Liver (tissue), 9 donors: ENCODE results near the gene TNS3. TPM values are rescaled to one million over a fixed set of nuclear protein-coding genes. Genes with fewer than 3 reads are reported as not detected.

ENCODE experiments used
- DNase-seq: peaks from one replicate; pipeline ENCODE4 v3.0.0-alpha.2; 2017; ENCODE audit warnings: low spot score
- H3K27ac ChIP-seq, 2 donors: one replicate each; pipeline ENCODE4 v1.7.0; 2013; ENCODE audit warnings: inconsistent platforms in 2 of 2, low read length in 2 of 2, control low read depth in 1 of 2, low read depth in 1 of 2, mild to moderate bottlenecking in 1 of 2
- H3K27me3 ChIP-seq, 4 donors: one replicate each; pipeline versions ENCODE4 v1.6.1 to v1.7.0; 2013; ENCODE audit warnings: low read length in 3 of 4, inconsistent platforms in 1 of 4, mild to moderate bottlenecking in 1 of 4, moderate library complexity in 1 of 4; ENCODE audit not compliant: control insufficient read depth in 4 of 4, insufficient read depth in 4 of 4
- H3K36me3 ChIP-seq, 4 donors: one replicate each; pipeline versions ENCODE4 v1.6.1 to v1.7.0; 2013; ENCODE audit warnings: low read length in 3 of 4, mild to moderate bottlenecking in 3 of 4, low read depth in 1 of 4, moderate library complexity in 1 of 4; ENCODE audit not compliant: control insufficient read depth in 4 of 4, insufficient read depth in 3 of 4
- H3K4me1 ChIP-seq, 4 donors: one replicate each; pipeline versions ENCODE4 v1.6.1 to v1.7.0; 2013; ENCODE audit warnings: low read length in 3 of 4, mild to moderate bottlenecking in 3 of 4, moderate library complexity in 1 of 4; ENCODE audit not compliant: control insufficient read depth in 4 of 4, insufficient read depth in 4 of 4
- H3K4me3 ChIP-seq, 3 donors: one replicate each; pipeline versions ENCODE4 v1.6.1 to v1.7.0; 2013; ENCODE audit warnings: low read length in 3 of 3, control low read depth in 1 of 3, low read depth in 1 of 3, mild to moderate bottlenecking in 1 of 3
- H3K9ac ChIP-seq, 2 donors: one replicate each; pipeline ENCODE4 v1.7.0; 2013; ENCODE audit warnings: low read length in 2 of 2, mild to moderate bottlenecking in 2 of 2, moderate library complexity in 2 of 2, control low read depth in 1 of 2, low read depth in 1 of 2
- H3K9me3 ChIP-seq, 4 donors: one replicate each; pipeline versions ENCODE4 v1.6.1 to v1.7.0; 2013; ENCODE audit warnings: low read length in 3 of 4; ENCODE audit not compliant: control insufficient read depth in 4 of 4
- ATF3 ChIP-seq: IDR thresholded peaks from 2 replicates; pipeline ENCODE4 v1.6.1; 2016; ENCODE audit warnings: antibody characterized with exemption
- EGR1 ChIP-seq, 2 donors: IDR thresholded peaks; 2 replicates each; pipeline ENCODE4 v1.6.1; 2016 to 2018; ENCODE audit warnings: antibody characterized with exemption in 2 of 2, low read depth in 2 of 2
- FOXA1 ChIP-seq: IDR thresholded peaks from 2 replicates; pipeline ENCODE4 v1.6.1; 2016; ENCODE audit warnings: antibody characterized with exemption
- FOXA2 ChIP-seq: IDR thresholded peaks from 2 replicates; pipeline ENCODE4 v1.6.1; 2016; ENCODE audit warnings: antibody characterized with exemption
- GABPA ChIP-seq, 2 donors: IDR thresholded peaks in 1 of 2; conservative IDR thresholded peaks in 1 of 2; 2 replicates each; pipeline ENCODE4 v1.6.1; 2016; ENCODE audit warnings: antibody characterized with exemption in 2 of 2, mild to moderate bottlenecking in 1 of 2, moderate library complexity in 1 of 2
- HNF4A ChIP-seq, 2 donors: conservative IDR thresholded peaks; 2 replicates each; pipeline ENCODE4 v1.6.1; 2016; ENCODE audit warnings: antibody characterized with exemption in 2 of 2, mild to moderate bottlenecking in 2 of 2
- HNF4G ChIP-seq: IDR thresholded peaks from 2 replicates; pipeline ENCODE4 v1.6.1; 2016; ENCODE audit warnings: antibody characterized with exemption
- JUND ChIP-seq, 2 donors: IDR thresholded peaks; 2 replicates each; pipeline ENCODE4 v1.6.1; 2016; ENCODE audit warnings: antibody characterized with exemption in 2 of 2
- MAX ChIP-seq: IDR thresholded peaks from 2 replicates; pipeline ENCODE4 v1.6.1; 2016; ENCODE audit warnings: antibody characterized with exemption
- NR2F2 ChIP-seq: IDR thresholded peaks from 2 replicates; pipeline ENCODE4 v1.6.1; 2016; ENCODE audit warnings: antibody characterized with exemption
- RAD21 ChIP-seq, 2 donors: IDR thresholded peaks; 2 replicates each; pipeline ENCODE4 v1.6.1; 2016; ENCODE audit warnings: antibody characterized with exemption in 2 of 2, mild to moderate bottlenecking in 2 of 2
- RXRA ChIP-seq, 2 donors: IDR thresholded peaks; 2 replicates each; pipeline ENCODE4 v1.6.1; 2017 to 2018; ENCODE audit warnings: antibody characterized with exemption in 2 of 2, mild to moderate bottlenecking in 1 of 2
- SP1 ChIP-seq: IDR thresholded peaks from 2 replicates; pipeline ENCODE4 v1.6.1; 2018; ENCODE audit warnings: antibody characterized with exemption, mild to moderate bottlenecking
- TAF1 ChIP-seq: conservative IDR thresholded peaks from 2 replicates; pipeline ENCODE4 v1.6.1; 2016; ENCODE audit warnings: antibody characterized with exemption, mild to moderate bottlenecking
- YY1 ChIP-seq: IDR thresholded peaks from 2 replicates; pipeline ENCODE4 v1.6.1; 2016; ENCODE audit warnings: antibody characterized with exemption, mild to moderate bottlenecking
- WGBS: extraction: QIAGEN DNeasy Blood & Tissue Kit; methylation state at CpG from one replicate; pipeline ENCODE4 v1.1.7; 2013; 5-methylcytosine and 5-hydroxymethylcytosine counted together
- polyA plus RNA-seq, 2 donors: library from polyadenylated mRNA; stranded (reverse) in 1 of 2; unstranded in 1 of 2; fragments of 200-250 nt in 1 of 2; fragments of >200 nt in 1 of 2; fragmentation: Nextera tagmentation in 1 of 2; extraction: Ambion mirVana in 1 of 2; gene quantifications; one replicate each; pipeline versions ENCODE4 v1.2.1 to v1.2.3, GENCODE V29; 2013 to 2015
- total RNA-seq, 2 donors: library from RNA; depleted of rRNA; stranded (reverse); fragments of >200 nt; gene quantifications; one replicate each; pipeline ENCODE4 v1.2.3, GENCODE V29; 2014
- TF ChIP-seq, protein P1 (sequence below): IDR thresholded peaks from 2 replicates; pipeline ENCODE4 v1.6.1; 2016; ENCODE audit warnings: antibody characterized with exemption, mild to moderate bottlenecking
- TF ChIP-seq, protein P2 (sequence below): IDR thresholded peaks from 2 replicates; pipeline ENCODE4 v1.6.1; 2016; ENCODE audit warnings: antibody characterized with exemption
- TF ChIP-seq, protein P3 (sequence below): fragments of 150-350 bp; IDR thresholded peaks from 2 replicates; pipeline ENCODE4 v1.5.1; 2017; ENCODE audit warnings: improper control_type of control experiment, low read depth, low read length; ENCODE audit not compliant: missing input control
- donor health status: healthy.
- donor health status: healthy.
- donor health status: healthy.
- donor health status: healthy.
- donor health status: healthy.

Gene TNS3
- total and polyA plus RNA-seq, 4 donors = 16.8 to 100 (median 29.5) TPM

DNA sequence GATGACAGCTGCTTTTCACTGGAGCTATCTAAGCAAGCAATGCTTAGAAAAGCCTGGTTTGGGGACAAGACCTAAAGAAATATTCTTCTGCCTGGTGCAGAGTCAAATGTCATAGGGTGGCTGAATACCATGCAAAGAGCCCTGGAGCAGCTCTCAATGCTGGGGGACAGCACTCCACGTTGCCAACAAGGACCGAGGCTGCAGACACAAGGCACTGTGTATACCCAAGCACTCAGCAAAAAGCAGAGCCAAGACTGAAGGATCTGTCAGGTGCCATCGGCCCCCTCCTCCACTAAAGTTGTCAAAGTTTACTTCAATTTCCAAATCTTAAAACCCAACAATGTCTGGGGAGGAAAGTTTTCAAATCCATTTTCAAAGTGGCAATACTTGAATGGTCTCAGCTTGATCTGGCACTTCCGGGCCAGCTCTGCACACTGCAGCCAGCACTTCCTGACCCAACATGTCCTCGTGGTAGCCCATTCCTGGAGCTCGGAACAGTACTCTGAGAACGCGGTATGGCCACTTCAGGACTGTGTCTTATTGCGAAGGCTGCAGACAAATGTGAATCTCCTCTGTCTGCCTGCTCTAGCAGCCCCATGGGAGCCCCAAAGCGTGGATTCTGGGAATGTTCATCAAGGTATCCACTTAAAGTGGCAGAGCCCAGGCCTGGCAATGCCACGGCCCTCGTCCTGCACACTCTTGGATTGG lies 191.8 kb downstream of the TNS3 start:
- H3K27me3 ChIP-seq = no peaks in the 10 kb centered on the region
- TF ChIP-seq, protein P1, sequence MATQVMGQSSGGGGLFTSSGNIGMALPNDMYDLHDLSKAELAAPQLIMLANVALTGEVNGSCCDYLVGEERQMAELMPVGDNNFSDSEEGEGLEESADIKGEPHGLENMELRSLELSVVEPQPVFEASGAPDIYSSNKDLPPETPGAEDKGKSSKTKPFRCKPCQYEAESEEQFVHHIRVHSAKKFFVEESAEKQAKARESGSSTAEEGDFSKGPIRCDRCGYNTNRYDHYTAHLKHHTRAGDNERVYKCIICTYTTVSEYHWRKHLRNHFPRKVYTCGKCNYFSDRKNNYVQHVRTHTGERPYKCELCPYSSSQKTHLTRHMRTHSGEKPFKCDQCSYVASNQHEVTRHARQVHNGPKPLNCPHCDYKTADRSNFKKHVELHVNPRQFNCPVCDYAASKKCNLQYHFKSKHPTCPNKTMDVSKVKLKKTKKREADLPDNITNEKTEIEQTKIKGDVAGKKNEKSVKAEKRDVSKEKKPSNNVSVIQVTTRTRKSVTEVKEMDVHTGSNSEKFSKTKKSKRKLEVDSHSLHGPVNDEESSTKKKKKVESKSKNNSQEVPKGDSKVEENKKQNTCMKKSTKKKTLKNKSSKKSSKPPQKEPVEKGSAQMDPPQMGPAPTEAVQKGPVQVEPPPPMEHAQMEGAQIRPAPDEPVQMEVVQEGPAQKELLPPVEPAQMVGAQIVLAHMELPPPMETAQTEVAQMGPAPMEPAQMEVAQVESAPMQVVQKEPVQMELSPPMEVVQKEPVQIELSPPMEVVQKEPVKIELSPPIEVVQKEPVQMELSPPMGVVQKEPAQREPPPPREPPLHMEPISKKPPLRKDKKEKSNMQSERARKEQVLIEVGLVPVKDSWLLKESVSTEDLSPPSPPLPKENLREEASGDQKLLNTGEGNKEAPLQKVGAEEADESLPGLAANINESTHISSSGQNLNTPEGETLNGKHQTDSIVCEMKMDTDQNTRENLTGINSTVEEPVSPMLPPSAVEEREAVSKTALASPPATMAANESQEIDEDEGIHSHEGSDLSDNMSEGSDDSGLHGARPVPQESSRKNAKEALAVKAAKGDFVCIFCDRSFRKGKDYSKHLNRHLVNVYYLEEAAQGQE = no peak
- TF ChIP-seq RAD21 (IDR thresholded peaks at IDR 0.05) (no peak), JUND (IDR thresholded peaks at IDR 0.05) (no peak), GABPA (IDR thresholded peaks at IDR 0.05 in 1 of 2, conservative IDR thresholded peaks at IDR 0.05 in 1 of 2) (no peak), FOXA2 (no peak), RXRA (IDR thresholded peaks at IDR 0.05) (no peak)
- no peaks in the 10 kb centered on the region for H3K9me3 ChIP-seq
- H3K36me3 ChIP-seq = peaks cover 10 to 72% (median 52%) of the 10 kb centered on the region in 4 donors
- no peak overlapping the region for H3K4me3 ChIP-seq
- 72% methylated on average over 12 of the region's 12 CpGs for WGBS
- DNase-seq = no peak
- peaks cover 0 to 3% (median 0%) of the 10 kb centered on the region in 4 donors for H3K4me1 ChIP-seq
- H3K9ac ChIP-seq = no peak overlapping the region
- H3K27ac ChIP-seq = no peak overlapping the region

GRCh38 chr7:47389171-47389922 lies 192.6 kb downstream of the TNS3 start:
- WGBS = 96% methylated on average over 16 of the region's 16 CpGs
- Histone ChIP-seq H3K9me3 (no peaks in the 10 kb centered on the region), H3K9ac (no peak overlapping the region), H3K27me3 (no peaks in the 10 kb centered on the region), H3K4me1 (peaks cover 0 to 3% (median 0%) of the 10 kb centered on the region in 4 donors), H3K27ac (no peak overlapping the region), H3K4me3 (no peak overlapping the region), H3K36me3 (peaks cover 9 to 72% (median 47%) of the 10 kb centered on the region in 4 donors)
- TF ChIP-seq FOXA2 (no peak), HNF4A (conservative IDR thresholded peaks at IDR 0.05) (no peak), HNF4G (no peak), RAD21 (IDR thresholded peaks at IDR 0.05) (no peak), GABPA (IDR thresholded peaks at IDR 0.05 in 1 of 2, conservative IDR thresholded peaks at IDR 0.05 in 1 of 2) (no peak), EGR1 (IDR thresholded peaks at IDR 0.05; ENCODE audit: low read depth in 2 of 2) (no peak), NR2F2 (no peak), YY1 (no peak), FOXA1 (no peak), MAX (no peak), JUND (IDR thresholded peaks at IDR 0.05) (no peak), ATF3 (no peak), TAF1 (no peak), RXRA (IDR thresholded peaks at IDR 0.05) (no peak), SP1 (no peak)
- TF ChIP-seq, protein P2, sequence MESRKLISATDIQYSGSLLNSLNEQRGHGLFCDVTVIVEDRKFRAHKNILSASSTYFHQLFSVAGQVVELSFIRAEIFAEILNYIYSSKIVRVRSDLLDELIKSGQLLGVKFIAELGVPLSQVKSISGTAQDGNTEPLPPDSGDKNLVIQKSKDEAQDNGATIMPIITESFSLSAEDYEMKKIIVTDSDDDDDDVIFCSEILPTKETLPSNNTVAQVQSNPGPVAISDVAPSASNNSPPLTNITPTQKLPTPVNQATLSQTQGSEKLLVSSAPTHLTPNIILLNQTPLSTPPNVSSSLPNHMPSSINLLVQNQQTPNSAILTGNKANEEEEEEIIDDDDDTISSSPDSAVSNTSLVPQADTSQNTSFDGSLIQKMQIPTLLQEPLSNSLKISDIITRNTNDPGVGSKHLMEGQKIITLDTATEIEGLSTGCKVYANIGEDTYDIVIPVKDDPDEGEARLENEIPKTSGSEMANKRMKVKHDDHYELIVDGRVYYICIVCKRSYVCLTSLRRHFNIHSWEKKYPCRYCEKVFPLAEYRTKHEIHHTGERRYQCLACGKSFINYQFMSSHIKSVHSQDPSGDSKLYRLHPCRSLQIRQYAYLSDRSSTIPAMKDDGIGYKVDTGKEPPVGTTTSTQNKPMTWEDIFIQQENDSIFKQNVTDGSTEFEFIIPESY = no peak
- TF ChIP-seq, protein P3, sequence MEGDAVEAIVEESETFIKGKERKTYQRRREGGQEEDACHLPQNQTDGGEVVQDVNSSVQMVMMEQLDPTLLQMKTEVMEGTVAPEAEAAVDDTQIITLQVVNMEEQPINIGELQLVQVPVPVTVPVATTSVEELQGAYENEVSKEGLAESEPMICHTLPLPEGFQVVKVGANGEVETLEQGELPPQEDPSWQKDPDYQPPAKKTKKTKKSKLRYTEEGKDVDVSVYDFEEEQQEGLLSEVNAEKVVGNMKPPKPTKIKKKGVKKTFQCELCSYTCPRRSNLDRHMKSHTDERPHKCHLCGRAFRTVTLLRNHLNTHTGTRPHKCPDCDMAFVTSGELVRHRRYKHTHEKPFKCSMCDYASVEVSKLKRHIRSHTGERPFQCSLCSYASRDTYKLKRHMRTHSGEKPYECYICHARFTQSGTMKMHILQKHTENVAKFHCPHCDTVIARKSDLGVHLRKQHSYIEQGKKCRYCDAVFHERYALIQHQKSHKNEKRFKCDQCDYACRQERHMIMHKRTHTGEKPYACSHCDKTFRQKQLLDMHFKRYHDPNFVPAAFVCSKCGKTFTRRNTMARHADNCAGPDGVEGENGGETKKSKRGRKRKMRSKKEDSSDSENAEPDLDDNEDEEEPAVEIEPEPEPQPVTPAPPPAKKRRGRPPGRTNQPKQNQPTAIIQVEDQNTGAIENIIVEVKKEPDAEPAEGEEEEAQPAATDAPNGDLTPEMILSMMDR = no peak
- TF ChIP-seq, protein P1 = no peak
- DNase-seq = no peak
